Ramos (cell line): ENCODE data around the gene TAF1B.
"Not testable (repeated sequence)": the region's sequence is repeated elsewhere in the genome, so short reads cannot be mapped to it uniquely, and the experiment has no call there.

Experiments
- in situ Hi-C: fragments of 300-500 bp; cut with MboI; formaldehyde crosslinking; loops from one replicate; pipeline ENCODE4 v1.14.3; 2022; ENCODE audit warnings: low sequenced_read_pairs; ENCODE audit not compliant: unreplicated experiment

TAF1B gene

DNA sequence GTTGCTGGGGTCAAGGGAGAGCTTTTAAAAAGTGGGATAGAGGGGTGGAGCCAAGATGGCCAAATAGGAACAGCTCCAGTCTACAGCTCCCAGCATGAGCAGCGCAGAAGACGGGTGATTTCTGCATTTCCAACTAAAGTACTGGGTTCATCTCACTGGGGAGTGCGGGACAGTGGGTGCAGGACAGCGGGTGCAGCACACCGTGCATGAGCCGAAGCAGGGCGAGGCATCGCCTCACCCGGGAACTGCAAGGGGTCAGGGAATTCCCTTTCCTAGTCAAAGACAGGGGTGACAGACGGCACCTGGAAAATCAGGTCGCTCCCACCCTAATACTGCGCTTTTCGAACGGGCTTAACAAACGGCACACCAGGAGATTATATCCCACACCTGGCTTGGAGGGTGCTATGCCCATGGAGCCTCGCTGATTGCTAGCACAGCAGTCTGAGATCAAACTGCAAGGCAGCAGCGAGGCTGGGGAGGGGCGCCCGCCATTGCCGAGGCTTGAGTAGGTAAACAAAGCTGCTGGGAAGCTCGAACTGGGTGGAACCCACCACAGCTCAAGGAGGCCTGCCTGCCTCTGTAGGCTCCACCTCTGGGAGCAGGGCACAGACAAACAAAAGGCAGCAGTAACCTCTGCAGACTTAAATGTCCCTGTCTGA, 17.8 kb downstream of the TAF1B start:
- in situ Hi-C loops, result not testable (repeated sequence)

DNA sequence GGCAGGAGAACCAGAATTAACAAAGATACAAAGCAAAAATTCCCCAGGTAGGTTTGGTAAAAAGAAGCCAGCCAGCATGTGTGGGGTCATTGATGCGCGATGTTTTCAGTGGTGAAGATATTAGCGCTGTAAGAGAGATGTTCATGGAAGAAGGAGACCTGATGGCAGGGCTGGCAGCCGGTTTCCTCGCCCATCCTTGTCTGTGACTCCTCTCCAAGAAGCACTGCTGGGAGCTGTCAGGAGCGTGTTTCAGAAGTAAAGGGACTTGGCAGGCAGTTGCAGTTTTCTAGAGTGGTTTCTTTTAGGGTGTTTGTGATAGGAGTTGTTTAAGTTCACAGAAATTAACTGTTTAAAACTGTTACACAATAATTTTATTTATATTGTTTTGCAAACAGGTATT, 24.6 kb downstream of the TAF1B start:
- in situ Hi-C loops, result no loop called here

DNA sequence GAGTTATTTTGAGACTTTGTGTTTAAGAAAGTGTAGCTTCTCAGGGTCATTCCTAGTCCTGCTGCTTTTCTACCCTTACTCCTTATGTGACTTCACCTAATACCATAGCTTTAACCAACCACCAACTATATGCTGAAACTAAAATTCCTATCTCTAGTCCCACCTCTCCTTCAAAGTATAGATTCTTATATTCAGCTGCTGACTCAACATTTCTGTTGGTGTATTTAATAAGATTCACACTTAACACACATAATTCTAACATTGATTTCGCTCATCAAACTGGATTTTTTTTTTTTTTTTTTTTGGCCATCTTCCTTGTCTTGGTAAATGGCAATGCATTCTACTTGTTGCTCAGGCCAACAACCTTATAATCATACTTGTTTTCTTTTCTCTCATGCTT, 30.1 kb downstream of the TAF1B start:
- in situ Hi-C loops, result no loop called here

DNA sequence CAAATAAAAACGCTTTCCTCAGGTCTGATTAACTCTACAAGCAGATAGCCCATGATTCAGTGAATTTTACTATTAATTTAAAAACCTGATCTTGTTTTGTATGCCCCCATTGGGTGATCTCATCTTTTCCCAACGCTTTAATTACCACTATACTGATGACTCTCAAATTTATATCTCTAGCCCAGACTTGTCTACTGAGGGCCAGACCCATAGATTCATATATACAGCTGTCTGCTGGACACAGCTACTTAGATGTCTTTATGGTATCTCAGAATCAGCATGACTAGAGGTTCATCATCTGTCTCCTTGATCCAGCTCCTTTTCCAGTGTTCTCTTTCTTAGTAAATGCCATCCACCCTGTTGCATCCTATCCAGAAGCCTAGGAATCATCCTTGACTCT, 33.8 kb downstream of the TAF1B start:
- in situ Hi-C loops, result no loop called here

DNA sequence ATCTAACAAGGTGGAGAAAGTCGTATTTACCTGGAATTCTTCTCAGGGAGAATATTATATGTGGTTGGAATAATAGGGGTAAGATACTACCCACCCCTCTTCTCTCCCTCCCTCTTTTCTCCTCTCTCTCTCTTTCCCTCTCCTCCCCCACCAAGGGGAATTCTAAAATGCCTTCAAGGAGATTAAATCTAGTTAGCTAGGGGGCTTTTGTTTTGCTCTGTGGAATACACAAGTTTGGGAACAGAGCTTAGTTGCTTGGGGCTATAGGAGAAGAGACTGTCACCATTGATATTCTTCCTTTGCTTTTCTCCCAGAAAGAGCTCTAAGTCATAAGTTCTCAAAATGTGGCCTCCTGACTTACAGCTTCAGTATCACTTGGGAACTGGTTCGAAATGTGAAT, 34.5 kb downstream of the TAF1B start:
- in situ Hi-C loops, result no loop called here

DNA sequence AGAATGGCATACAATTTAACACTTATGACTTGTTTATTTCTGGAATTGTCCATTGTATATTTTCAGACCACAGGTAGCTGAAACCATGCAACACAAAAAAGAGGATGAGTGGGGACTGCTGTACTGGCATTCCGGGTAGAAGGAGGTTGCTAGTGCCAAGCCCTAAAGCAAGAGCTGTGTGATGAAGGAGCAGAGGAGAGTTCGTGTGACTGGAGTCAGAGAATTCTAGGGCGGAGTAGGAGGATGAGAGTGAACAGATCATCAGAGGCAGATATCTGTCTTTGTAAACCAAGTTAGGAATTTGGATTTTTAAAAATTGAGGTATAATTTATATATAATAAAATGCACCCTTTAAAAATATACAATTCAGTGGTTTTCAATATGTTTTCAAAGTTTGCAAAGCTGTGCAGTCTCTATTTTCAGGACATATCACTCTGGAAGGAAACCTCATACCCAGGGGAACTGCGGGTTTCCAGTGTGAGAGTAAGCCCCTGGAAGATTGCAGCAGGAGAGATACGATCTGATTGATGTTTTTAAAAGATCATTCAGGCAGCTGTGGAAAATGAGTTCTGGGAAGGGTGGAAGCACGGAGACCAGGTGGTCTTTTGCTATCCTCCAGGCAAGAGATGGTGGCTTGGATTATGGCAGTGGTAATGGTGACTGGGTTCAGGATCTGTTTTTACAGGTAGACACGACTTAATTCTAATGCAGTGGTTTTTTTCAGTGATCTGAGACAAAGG, 36.4 kb downstream of the TAF1B start:
- in situ Hi-C loops, result no loop called here

DNA sequence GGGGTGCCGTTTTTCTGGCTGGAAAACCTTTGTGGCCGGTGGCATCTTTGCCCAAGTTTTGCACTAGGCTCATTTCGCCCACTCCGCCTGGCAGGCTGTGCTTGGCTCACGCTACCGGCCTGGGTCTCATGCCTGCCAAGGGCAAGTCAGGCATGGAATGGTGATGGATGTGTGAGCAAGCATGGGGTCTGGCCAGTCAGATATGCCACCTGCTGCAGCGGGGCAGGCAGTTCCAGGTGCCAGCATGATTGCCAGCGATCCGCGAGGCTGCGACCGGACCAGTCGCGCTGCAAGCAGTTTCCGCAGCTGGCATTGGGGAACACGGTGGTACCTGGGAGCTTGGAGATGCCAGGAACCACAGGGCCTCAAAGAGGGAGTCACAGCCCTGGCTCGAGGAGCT, 40.6 kb downstream of the TAF1B start:
- in situ Hi-C loops, result no loop called here

DNA sequence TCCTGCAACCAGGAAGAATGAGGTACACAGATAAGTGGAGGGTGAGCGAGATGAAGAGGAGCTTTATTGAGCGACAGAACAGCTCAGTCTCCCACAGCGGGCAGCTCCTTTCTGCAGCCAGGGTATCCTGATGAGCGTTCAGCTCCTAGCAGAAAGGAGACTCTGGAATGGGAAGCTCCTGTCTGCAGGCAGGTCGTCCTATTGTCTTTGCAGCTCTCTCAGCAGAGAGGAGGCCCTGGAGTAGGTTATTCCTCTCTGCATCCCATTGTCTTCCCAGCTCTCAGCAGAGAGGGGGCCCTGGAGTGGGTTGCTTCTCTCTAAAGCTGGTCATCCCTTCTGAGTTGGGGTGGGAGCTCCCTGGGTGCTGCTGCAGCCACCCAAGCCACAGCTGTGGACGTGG, 41.2 kb downstream of the TAF1B start:
- in situ Hi-C loops, result no loop called here

DNA sequence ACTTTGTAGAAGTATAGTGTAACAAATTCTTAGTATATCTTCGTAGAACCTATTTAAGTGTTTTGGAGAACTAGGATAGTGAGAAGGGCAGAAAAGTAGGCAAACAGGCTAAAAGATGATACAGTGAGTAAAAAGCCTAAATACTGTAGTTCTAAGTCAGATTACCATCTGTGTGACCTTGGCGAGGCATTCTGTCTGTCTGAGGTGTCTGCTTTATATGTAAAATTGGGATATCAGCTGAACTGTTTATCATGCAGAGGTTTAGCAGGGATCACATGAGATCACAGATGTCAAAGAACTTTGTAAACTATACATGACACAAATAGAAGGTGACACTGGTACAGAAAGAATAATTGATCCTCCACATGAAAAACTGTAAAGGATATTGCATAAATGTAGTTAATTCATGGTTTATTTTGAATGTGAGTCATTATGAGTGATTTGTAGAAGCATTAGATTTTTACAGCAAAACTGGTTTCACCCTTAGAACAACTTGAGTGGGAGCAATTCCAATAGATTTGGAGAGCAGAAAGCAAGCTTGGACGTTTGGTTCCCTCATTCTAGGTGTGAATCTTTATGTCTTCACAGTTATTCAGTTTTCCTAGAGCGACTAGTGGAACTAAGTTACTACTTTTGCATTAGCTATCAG, 41.9 kb downstream of the TAF1B start:
- in situ Hi-C loops, result no loop called here

DNA sequence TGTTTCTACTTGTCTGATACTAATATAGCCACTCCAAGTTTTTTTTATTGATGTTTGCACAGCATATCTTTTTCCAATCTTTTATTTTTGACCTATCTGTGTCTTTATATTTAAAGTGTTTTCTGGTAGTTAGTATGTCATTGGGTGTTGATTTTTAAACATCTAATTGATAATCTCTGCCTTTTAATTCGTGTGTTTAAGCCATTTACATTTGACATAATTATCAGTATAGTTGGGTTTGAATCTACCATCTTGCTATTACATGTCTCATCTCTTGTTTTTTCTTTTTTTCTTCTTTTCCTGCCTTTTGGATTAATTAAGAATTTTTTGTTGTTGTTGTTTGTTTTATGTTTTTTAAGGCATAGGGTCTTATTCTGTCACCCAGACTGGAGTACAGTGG, 44.2 kb downstream of the TAF1B start:
- in situ Hi-C loops, result no loop called here

DNA sequence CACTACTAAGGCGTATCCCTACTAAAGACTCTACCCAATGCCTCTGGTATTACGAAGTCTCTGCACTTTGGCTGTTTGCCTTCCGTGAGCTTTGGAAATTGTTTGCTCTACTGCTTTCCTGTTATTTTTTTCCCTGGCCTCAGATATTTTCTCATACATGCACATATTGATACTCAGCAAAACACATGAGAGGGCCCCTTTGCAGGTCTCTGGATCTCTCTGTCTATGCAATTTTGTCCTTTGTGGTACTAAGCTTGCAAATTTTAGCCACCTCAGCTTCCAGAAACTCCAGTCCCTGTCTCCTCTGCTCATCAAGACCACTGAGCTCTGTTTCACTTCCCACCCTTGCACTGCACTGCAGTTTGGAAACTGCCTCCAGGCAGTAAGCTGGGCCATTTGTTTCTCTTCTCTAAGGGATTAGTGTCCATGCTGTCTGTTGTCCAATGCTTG, 46.6 kb downstream of the TAF1B start:
- in situ Hi-C loops, result no loop called here

DNA sequence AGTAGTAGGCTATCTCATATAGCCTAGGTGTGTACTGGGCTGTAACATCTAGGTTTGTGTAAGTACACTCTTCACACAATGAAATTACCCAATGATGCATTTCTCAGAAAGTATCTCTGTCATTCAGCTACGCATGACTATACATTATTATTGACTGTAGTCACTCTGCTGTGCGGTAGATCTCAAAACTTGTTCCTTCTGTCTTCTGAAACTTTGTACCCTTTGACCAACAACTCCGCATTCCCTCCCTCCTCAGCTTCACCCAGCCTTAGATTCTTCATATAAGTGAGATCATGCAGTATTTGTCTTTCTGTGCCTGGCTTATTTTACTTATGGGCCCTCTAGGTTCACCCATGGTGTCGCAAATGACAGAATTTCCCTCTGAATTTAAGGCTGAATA, 49.0 kb downstream of the TAF1B start:
- in situ Hi-C loops, result no loop called here

DNA sequence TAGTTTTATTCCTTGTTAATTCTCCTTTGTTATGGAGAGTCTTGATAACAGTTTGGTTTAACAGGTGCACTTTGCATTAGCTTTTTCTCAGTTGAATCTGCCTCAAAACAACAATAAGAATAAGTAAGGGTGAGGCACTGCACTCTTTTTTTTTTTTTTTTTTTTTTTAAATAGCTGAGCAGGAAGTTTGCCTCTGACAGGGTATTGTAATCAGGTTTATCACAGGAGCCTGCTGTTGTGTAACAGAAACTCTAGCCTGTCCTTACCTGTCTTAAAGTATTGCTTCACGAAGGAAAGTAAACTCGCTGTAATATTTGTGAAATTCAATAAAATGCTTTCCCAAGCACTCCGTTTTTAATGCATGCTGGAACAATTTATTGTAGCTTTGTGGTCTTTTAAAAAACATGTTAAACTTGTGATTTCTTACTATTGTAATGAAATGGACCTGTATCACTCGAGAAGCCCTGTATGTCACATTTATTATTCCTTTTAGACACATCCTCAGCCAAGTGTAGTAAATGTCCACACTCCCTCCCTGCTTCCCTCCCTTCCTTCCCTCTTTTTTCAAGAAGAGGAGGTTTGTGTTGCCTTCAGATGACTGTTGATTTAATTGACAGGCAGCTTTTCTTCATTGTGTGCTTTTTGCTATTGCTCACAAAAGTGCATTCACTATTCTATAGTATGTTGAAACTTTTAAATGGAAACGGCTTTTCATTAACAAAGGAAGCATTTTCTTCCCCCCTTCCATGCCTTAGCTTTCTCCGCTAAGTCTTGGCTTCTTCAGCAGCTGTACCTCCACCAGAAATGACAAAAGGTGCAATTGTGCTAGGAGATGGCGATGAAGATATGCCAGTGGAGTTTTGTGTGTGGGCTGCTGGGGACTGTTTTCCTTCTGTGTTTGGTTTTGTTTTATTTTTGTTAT, 52.7 kb downstream of the TAF1B start:
- in situ Hi-C loops, result no loop called here

DNA sequence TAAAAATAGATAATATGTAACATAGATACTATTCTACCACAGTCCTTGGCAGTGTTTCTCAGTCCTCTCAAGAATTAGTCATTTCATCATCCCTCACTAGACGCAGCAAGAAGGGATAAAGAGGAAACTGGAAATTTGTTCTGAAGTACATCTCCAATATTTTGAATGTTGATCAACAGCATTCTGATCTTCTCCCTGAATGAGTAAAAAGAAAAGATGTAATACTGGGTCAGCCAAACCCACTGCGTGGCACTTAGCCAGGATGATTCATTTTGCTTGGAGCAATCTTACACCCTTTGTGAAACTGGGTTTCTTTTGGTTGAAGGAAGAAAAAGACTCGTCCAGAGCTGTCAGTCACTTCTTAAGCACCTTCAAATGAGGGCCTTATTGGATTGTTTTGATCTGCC, 54.1 kb downstream of the TAF1B start:
- in situ Hi-C loops, result no loop called here

DNA sequence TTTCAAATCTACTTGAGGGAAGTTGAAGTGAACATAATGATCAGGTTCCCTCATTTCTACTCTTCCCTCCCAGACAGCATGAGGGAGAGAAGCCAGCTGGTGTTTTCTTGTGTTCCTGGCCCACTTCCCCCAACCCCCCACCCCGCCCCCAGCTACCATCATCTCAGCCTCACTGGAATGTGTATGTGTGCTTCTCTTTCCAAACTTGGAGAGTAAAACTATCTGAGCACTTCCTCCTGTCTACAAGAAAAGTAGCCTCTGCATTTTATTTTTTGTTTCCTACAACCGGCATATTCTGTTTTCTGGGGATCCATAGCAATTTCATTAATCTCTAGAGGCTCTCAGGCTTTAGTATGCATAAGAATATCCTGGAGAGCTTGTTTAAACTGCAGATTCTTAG, 54.6 kb downstream of the TAF1B start:
- in situ Hi-C loops, result no loop called here

DNA sequence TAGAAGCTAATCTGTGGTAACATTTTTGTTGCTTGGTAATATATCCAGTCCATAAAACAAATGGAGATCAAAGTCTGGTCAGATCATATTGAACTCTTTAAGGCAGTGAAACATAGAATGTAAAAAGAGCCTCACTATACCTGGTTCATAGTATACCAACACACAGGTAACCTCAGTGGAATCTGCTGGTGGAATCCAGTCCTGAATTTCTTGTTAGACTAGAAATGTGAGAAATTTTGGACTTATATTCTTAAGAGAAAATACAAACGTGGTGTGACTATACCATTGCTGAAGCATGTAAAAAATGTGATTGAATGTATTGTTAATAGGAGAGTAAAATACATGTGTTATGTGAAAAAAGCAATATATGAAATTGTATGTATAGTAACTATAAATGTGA, 62.1 kb downstream of the TAF1B start:
- in situ Hi-C loops, result no loop called here

DNA sequence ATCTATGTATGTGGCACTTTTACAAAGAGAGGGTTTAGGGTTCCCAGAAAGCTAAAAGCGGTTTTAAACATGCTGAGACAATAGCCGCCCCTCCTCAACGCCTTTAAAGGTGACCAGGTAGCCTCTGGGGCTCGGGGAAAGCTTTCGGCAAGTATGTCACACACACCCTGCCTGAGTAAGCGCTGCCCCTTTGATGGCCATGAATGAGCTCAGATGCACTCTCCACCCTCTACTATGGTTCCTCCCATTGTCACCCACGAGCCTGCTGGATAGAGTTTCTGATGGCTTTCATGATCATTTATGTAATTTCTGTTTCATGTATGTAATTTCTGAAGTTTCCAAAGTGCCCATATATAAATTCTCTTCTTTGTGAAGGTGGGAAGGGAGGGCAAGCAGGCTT, 64.1 kb downstream of the TAF1B start:
- in situ Hi-C loops, result no loop called here

DNA sequence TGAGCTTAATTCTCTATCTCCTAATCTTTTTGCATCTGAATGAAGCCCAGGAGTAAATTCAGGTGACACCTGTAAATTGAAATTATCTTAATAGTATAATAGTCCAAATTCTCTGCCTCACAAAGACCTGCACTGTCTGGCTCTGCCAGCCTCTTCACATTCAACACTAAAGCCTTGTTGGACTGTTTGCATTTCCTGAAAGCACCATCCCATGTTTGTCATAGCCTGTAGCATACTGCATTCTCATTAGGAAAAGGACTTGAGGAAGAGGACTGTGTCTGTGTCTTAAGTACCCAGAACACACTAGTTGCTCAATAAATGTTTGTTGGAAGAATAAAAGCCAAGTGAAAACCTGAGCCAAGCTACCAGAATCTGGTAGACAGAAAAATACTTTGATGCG, 65.4 kb downstream of the TAF1B start:
- in situ Hi-C loops, result no loop called here

DNA sequence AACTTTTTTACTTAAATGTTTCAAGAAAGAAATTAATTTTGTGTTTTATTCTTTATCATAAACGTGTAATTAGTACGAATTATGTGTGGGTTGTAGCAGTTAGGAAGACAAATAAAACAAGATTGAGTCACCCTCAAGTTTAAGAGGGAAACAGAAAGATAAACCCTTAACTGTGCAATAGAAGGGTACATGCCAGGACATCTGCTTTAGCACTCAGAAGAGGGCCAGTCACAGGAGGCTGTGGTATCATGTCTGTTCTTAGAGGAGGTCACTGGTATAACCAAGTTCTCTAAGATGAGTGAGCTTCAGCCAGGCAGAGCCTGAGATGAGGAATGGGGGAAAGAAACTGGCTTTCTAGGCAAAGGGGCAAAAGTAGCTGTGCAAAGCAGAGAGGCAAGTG, 65.8 kb downstream of the TAF1B start:
- in situ Hi-C loops, result no loop called here

DNA sequence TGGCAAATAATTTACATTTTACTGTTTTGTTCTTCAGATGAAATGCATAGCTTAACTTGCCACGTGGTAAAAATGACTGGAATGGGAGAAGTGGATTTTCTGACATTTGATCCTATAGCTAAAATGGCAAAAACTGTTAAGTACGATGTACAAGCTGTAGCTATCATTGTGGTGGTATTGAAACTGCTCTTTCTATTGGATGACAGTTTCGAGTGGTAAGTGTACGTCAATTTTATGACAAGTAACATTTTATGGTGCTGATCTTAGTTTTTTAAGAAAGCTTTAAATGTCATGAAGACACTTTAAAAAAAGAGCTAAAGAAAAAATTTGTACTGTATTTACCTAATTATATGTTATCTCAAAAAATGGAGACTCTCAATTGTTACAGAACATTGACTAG, 67.4 kb downstream of the TAF1B start:
- in situ Hi-C loops, result no loop called here

DNA sequence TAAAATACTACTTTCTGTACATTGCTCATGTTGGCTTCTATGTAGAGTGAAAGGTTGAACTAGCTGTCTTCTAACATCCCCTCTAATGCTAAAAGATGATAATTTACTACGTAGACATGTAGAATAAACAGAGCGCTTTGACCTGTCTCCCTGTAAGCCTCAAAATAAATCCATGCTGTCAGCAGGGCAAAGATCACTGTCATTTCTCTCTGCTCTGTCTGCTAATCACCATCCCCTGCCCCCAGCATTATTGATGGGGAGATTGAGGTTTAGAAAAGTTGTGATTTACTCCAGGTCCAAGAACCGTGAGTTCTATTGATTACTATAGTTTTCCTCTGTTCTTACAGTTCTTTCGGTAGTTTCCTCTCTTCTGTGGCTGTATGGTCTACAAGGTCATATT, 69.2 kb downstream of the TAF1B start:
- in situ Hi-C loops, result no loop called here
